Natural killer cell treated with Interleukin-12 subunit alpha and Interleukin-12 subunit beta and Interleukin-15 and Interleukin-18, amount 100 ng/mL, for 72 hours (primary cell): ENCODE data around the gene PIGK. TPM values are rescaled to one million over a fixed set of nuclear protein-coding genes. Genes with fewer than 3 reads are reported as not detected.

Experiments used
- ATAC-seq, 2 donors: fragments of 150-1000 bp; cut with Tn5 transposase in 1 of 2; sonication (Bioruptor Pico), chemical (Tn5 transposase) in 1 of 2; 2 replicates each; pipeline ENCODE4 v1.10.0; 2021
- DNase-seq: peaks from one replicate; pipeline ENCODE4 v3.0.0; 2022; ENCODE audit warnings: low spot score
- H3K27ac Mint-ChIP-seq, 2 donors: 1 replicate in 1 of 2; 2 replicates in 1 of 2; pipeline ENCODE4 v1.8.0; 2022; ENCODE audit warnings: mixed read lengths in 2 of 2, mild to moderate bottlenecking in 1 of 2, moderate library complexity in 1 of 2
- H3K27me3 Mint-ChIP-seq, 2 donors: 1 replicate in 1 of 2; 2 replicates in 1 of 2; pipeline ENCODE4 v1.8.0; 2022; ENCODE audit warnings: mixed read lengths in 2 of 2
- H3K36me3 Mint-ChIP-seq: one replicate; pipeline ENCODE4 v1.8.0; 2022; ENCODE audit warnings: mixed read lengths
- H3K4me1 Mint-ChIP-seq, 2 donors: 1 replicate in 1 of 2; 2 replicates in 1 of 2; pipeline ENCODE4 v1.8.0; 2022; ENCODE audit warnings: low read depth in 2 of 2, mixed read lengths in 2 of 2, mild to moderate bottlenecking in 1 of 2
- H3K4me3 Mint-ChIP-seq: one replicate; pipeline ENCODE4 v1.8.0; 2022; ENCODE audit warnings: mixed read lengths
- H3K9me3 Mint-ChIP-seq: 2 replicates; pipeline ENCODE4 v1.8.0; 2022; ENCODE audit warnings: mixed read lengths
- total RNA-seq, 2 donors: library from RNA; stranded (reverse); gene quantifications; one replicate each; pipeline ENCODE4 v1.2.3, GENCODE V29; 2022

PIGK gene
- 10 to 100 TPM; 14.2 to 21.9 TPM for total RNA-seq

- no peaks in the 10 kb centered on the region for H3K36me3 Mint-ChIP-seq
- H3K9me3 Mint-ChIP-seq, result no peaks in the 10 kb centered on the region
- peak within 1 kb of the TSS; percentile 96 for H3K4me3 Mint-ChIP-seq
- ATAC-seq (peak; percentile 97 to 98), DNase-seq (peak; percentile 91)
- H3K27ac Mint-ChIP-seq, result peak within 1 kb of the TSS; percentile 79 to 92
- peaks cover 21 to 46% of the 10 kb centered on the region in 2 donors for H3K4me1 Mint-ChIP-seq
- no peaks in the 10 kb centered on the region for H3K27me3 Mint-ChIP-seq
Observed at GRCh38 chr1:77219166-77219887, at the start of gene PIGK. PIGK (minus strand) TSS chr1:77219430; CDS start chr1:77219402, 28 bp downstream.

- no peaks in the 10 kb centered on the region for H3K9me3 Mint-ChIP-seq
- H3K4me1 Mint-ChIP-seq, result peaks cover 0 to 5% of the 10 kb centered on the region in 2 donors
- no peak overlapping the region for H3K27ac Mint-ChIP-seq
- peaks cover 0 to 6% of the 10 kb centered on the region in 2 donors for H3K27me3 Mint-ChIP-seq
- H3K4me3 Mint-ChIP-seq, result no peak overlapping the region
- no peaks in the 10 kb centered on the region for H3K36me3 Mint-ChIP-seq
- no peak for ATAC-seq
- DNase-seq, result no peak
Observed at GRCh38 chr1:77267035-77267434, 47.8 kb upstream of the PIGK start.

- Mint-ChIP-seq H3K27me3 (peaks cover 0 to 6% of the 10 kb centered on the region in 2 donors), H3K4me3 (no peak overlapping the region), H3K4me1 (peaks cover 0 to 5% of the 10 kb centered on the region in 2 donors), H3K27ac (no peak overlapping the region), H3K9me3 (no peaks in the 10 kb centered on the region), H3K36me3 (no peaks in the 10 kb centered on the region)
- DNase-seq (no peak), ATAC-seq (no peak)
Observed at GRCh38 chr1:77265180-77265579, 46.0 kb upstream of the PIGK start.

GRCh38 chr1:77263708-77264107 lies 44.5 kb upstream of the PIGK start:
- H3K4me1 Mint-ChIP-seq, result peaks cover 0 to 5% of the 10 kb centered on the region in 2 donors
- no peak for ATAC-seq

GRCh38 chr1:77253211-77253610 lies 34.0 kb upstream of the PIGK start:
- ATAC-seq (no peak), DNase-seq (no peak)
- Mint-ChIP-seq H3K36me3 (peaks cover 52% of the 10 kb centered on the region), H3K27ac (no peak overlapping the region), H3K4me1 (no peaks in the 10 kb centered on the region), H3K9me3 (peaks cover 22% of the 10 kb centered on the region), H3K4me3 (no peak overlapping the region), H3K27me3 (no peaks in the 10 kb centered on the region)

More at GRCh38 chr1:77263708-77264107, 44.5 kb upstream of the PIGK start:
- peaks cover 0 to 6% of the 10 kb centered on the region in 2 donors for H3K27me3 Mint-ChIP-seq
- no peaks in the 10 kb centered on the region for H3K36me3 Mint-ChIP-seq
- H3K4me3 Mint-ChIP-seq, result no peak overlapping the region
- no peak for DNase-seq
- no peak overlapping the region for H3K27ac Mint-ChIP-seq
- no peaks in the 10 kb centered on the region for H3K9me3 Mint-ChIP-seq

GRCh38 chr1:77250126-77250525 lies 30.9 kb upstream of the PIGK start:
- DNase-seq, result no peak
- ATAC-seq, result no peak
- Mint-ChIP-seq H3K36me3 (peaks cover 51% of the 10 kb centered on the region), H3K9me3 (peaks cover 19% of the 10 kb centered on the region), H3K4me1 (no peaks in the 10 kb centered on the region), H3K27ac (no peak overlapping the region), H3K4me3 (no peak overlapping the region), H3K27me3 (no peaks in the 10 kb centered on the region)

GRCh38 chr1:77245830-77246229 lies 26.6 kb upstream of the PIGK start:
- ATAC-seq (no peak), DNase-seq (no peak)
- Mint-ChIP-seq H3K4me3 (no peak overlapping the region), H3K36me3 (peaks cover 47% of the 10 kb centered on the region), H3K9me3 (peaks cover 20% of the 10 kb centered on the region), H3K27ac (no peak overlapping the region), H3K4me1 (no peaks in the 10 kb centered on the region), H3K27me3 (no peaks in the 10 kb centered on the region)

- ATAC-seq (no peak), DNase-seq (no peak)
- Mint-ChIP-seq H3K27me3 (peaks cover 2 to 13% of the 10 kb centered on the region in 2 donors), H3K9me3 (peaks cover 6% of the 10 kb centered on the region), H3K4me1 (no peaks in the 10 kb centered on the region), H3K36me3 (peaks cover 10% of the 10 kb centered on the region), H3K27ac (no peak overlapping the region), H3K4me3 (no peak overlapping the region)
Observed at GRCh38 chr1:77239311-77239710, 20.1 kb upstream of the PIGK start.

GRCh38 chr1:77238462-77238861 lies 19.2 kb upstream of the PIGK start:
- Mint-ChIP-seq H3K4me3 (no peak overlapping the region), H3K27me3 (peaks cover 2 to 14% of the 10 kb centered on the region in 2 donors), H3K27ac (no peak overlapping the region), H3K4me1 (no peaks in the 10 kb centered on the region), H3K9me3 (peaks cover 6% of the 10 kb centered on the region), H3K36me3 (peaks cover 7% of the 10 kb centered on the region)
- DNase-seq, result no peak
- ATAC-seq, result no peak

- Mint-ChIP-seq H3K27me3 (peaks cover 2 to 14% of the 10 kb centered on the region in 2 donors), H3K9me3 (no peaks in the 10 kb centered on the region)
Observed at GRCh38 chr1:77234943-77235342, 15.7 kb upstream of the PIGK start.

GRCh38 chr1:77234096-77234495 lies 14.9 kb upstream of the PIGK start:
- peaks cover 2 to 13% of the 10 kb centered on the region in 2 donors for H3K27me3 Mint-ChIP-seq
- H3K36me3 Mint-ChIP-seq, result peaks cover 9% of the 10 kb centered on the region
- H3K4me3 Mint-ChIP-seq, result no peak overlapping the region
- ATAC-seq (no peak), DNase-seq (no peak)
- no peaks in the 10 kb centered on the region for H3K4me1 Mint-ChIP-seq
- H3K27ac Mint-ChIP-seq, result no peak overlapping the region
- H3K9me3 Mint-ChIP-seq, result no peaks in the 10 kb centered on the region

More at GRCh38 chr1:77234943-77235342, 15.7 kb upstream of the PIGK start:
- Mint-ChIP-seq H3K27ac (no peak overlapping the region), H3K4me1 (no peaks in the 10 kb centered on the region), H3K4me3 (no peak overlapping the region), H3K36me3 (peaks cover 9% of the 10 kb centered on the region)
- DNase-seq (no peak), ATAC-seq (no peak)

- ATAC-seq (no peak), DNase-seq (no peak)
- Mint-ChIP-seq H3K4me3 (no peak overlapping the region), H3K36me3 (peaks cover 9% of the 10 kb centered on the region), H3K27me3 (peaks cover 2 to 10% of the 10 kb centered on the region in 2 donors), H3K4me1 (no peaks in the 10 kb centered on the region), H3K27ac (no peak overlapping the region), H3K9me3 (no peaks in the 10 kb centered on the region)
Observed at GRCh38 chr1:77232829-77233228, 13.6 kb upstream of the PIGK start.

GRCh38 chr1:77230051-77230450 lies 10.8 kb upstream of the PIGK start:
- peaks cover 9% of the 10 kb centered on the region for H3K36me3 Mint-ChIP-seq
- ATAC-seq, result no peak
- no peak for DNase-seq
- no peaks in the 10 kb centered on the region for H3K9me3 Mint-ChIP-seq
- H3K4me3 Mint-ChIP-seq, result no peak overlapping the region
- H3K4me1 Mint-ChIP-seq, result no peaks in the 10 kb centered on the region
- no peak overlapping the region for H3K27ac Mint-ChIP-seq
- H3K27me3 Mint-ChIP-seq, result peaks cover 2 to 9% of the 10 kb centered on the region in 2 donors

GRCh38 chr1:77228836-77229235 lies 9.6 kb upstream of the PIGK start:
- H3K4me1 Mint-ChIP-seq, result no peaks in the 10 kb centered on the region
- no peaks in the 10 kb centered on the region for H3K9me3 Mint-ChIP-seq

More at GRCh38 chr1:77228836-77229235, 9.6 kb upstream of the PIGK start:
- no peak overlapping the region for H3K27ac Mint-ChIP-seq
- ATAC-seq (no peak), DNase-seq (no peak)
- H3K27me3 Mint-ChIP-seq, result no peaks in the 10 kb centered on the region
- H3K4me3 Mint-ChIP-seq, result no peak overlapping the region
- H3K36me3 Mint-ChIP-seq, result peaks cover 9% of the 10 kb centered on the region
